Thyroid gland (tissue), 4 donors: ENCODE data around the gene COL4A1.

Source experiments
- POLR2A ChIP-seq, 2 donors: fragments of 450-650 bp; IDR thresholded peaks; one replicate each; pipeline ENCODE4 v1.6.1; 2017; ENCODE audit warnings: antibody characterized with exemption in 2 of 2, mild to moderate bottlenecking in 2 of 2, moderate library complexity in 1 of 2
- TF ChIP-seq, protein P1 (sequence below), 6 experiments: fragments of 200-600 bp in 3 of 6; fragments of 450-650 bp in 3 of 6; sonication (generic) in 3 of 6; IDR thresholded peaks; one replicate each; pipeline ENCODE4 v1.5.1; 2016 to 2019; ENCODE audit warnings: antibody characterized with exemption in 6 of 6, mild to moderate bottlenecking in 2 of 6, inconsistent platforms in 1 of 6, moderate library complexity in 1 of 6

DNA sequence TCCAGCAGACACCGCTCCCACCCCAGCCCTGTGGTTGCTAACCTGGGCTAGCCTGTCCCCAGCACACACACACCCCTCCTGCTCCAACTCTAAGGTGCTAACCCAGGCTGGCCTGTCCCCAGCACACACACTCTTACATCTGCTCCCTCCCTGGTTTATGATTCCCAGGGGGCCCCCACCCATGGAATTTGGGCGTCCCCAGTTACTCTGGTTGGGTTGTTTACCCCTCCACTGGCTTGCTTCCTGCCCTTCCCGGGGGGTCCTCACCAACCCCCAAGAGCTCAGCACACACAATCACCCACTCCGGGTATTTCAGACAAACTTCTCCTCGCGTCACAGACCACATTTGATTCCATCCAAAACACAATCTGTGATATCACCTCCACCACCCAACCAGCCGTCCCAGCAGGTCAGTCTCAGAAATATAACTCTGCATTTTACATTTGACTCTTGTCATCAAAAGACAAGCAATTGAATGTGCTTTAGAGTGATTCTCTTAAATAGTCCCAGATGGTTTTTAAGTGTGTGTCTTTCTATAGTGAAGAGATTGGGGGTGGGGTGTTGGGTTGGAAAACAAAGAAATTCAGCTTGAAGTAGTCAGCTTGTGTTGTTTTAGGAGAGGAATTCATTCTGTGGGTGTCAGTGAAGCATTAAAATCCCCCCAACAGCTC, 20.2 kb upstream of the COL4A1 start:
- TF ChIP-seq POLR2A (IDR thresholded peaks at IDR 0.05) = peak in 1 of 2 donors; percentile 21
- TF ChIP-seq, protein P1, sequence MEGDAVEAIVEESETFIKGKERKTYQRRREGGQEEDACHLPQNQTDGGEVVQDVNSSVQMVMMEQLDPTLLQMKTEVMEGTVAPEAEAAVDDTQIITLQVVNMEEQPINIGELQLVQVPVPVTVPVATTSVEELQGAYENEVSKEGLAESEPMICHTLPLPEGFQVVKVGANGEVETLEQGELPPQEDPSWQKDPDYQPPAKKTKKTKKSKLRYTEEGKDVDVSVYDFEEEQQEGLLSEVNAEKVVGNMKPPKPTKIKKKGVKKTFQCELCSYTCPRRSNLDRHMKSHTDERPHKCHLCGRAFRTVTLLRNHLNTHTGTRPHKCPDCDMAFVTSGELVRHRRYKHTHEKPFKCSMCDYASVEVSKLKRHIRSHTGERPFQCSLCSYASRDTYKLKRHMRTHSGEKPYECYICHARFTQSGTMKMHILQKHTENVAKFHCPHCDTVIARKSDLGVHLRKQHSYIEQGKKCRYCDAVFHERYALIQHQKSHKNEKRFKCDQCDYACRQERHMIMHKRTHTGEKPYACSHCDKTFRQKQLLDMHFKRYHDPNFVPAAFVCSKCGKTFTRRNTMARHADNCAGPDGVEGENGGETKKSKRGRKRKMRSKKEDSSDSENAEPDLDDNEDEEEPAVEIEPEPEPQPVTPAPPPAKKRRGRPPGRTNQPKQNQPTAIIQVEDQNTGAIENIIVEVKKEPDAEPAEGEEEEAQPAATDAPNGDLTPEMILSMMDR (IDR thresholded peaks at IDR 0.05) = no peak
